ENCODE results near the gene MED27.
A peak's percentile ranks its signal among the peaks of the same experiment; 100 is the strongest.

MED27 gene

GRCh38 chr9:132108728-132109127 is 29.1 kb upstream of the MED27 start:
- Histone ChIP-seq H3K4me1 (ENCODE audit: insufficient read depth, low read length) (no peaks in the 10 kb centered on the region), H3K27me3 (ENCODE audit: control insufficient read depth in 1 of 2, insufficient read depth in 2 of 2, low read length in 2 of 2) (peaks cover 0 to 4% of the 10 kb centered on the region in 2 donors), H3K9me3 (ENCODE audit: low read length) (no peaks in the 10 kb centered on the region), H3K9ac (ENCODE audit: low read length) (no peak overlapping the region), H3K4me3 (ENCODE audit: low read depth in 1 of 2, low read length in 2 of 2) (no peak overlapping the region), H3K27ac (ENCODE audit: low read depth, low read length) (no peak overlapping the region), H3K36me3 (ENCODE audit: insufficient read depth, low read length) (no peaks in the 10 kb centered on the region)

DNA sequence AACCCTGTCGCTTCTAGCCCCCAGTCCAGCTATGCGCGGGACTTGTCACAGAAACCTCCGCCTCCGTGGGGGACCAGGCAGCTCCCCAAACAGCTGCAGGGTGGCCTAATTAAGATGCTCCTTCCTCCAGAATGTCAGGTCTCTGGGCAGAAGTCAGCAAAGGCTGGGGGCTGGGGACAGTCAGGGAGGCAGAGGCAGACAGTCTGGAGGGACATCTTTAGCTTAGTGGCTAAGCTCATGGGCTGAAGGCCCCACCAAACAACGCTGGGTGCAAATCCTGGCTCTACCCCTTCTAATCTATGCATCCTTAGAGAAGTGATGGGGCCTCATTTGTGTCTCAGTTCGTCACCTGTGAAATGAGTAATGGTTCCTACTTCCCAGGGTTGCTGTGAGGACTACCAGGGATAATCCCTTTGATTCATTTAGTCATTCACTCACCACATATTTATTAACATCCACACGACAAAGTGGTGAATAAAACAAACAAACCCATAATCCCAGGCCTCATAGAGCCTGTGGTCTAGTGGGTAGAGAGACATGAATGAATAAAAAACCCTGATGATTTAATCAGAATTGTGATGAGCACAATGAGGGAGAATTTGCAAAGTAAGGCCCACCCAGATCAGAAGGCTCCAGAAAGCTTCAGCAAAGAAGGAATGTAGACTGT is 20.2 kb upstream of the MED27 start:
- Histone ChIP-seq H3K9ac (ENCODE audit: low read length) (no peak overlapping the region), H3K9me3 (ENCODE audit: low read length) (peaks cover 5% of the 10 kb centered on the region), H3K27ac (ENCODE audit: low read depth, low read length) (no peak overlapping the region), H3K4me1 (ENCODE audit: insufficient read depth, low read length) (no peaks in the 10 kb centered on the region), H3K36me3 (ENCODE audit: insufficient read depth, low read length) (no peaks in the 10 kb centered on the region), H3K4me3 (ENCODE audit: low read depth in 1 of 2, low read length in 2 of 2) (no peak overlapping the region), H3K27me3 (ENCODE audit: control insufficient read depth in 1 of 2, insufficient read depth in 2 of 2, low read length in 2 of 2) (no peaks in the 10 kb centered on the region)

- H3K9me3 ChIP-seq (ENCODE audit: low read length): peaks cover 5% of the 10 kb centered on the region
- H3K9ac ChIP-seq (ENCODE audit: low read length): no peak overlapping the region
- H3K4me3 ChIP-seq (ENCODE audit: low read depth in 1 of 2, low read length in 2 of 2): no peak overlapping the region
- no peaks in the 10 kb centered on the region for H3K36me3 ChIP-seq (ENCODE audit: insufficient read depth, low read length)
- H3K4me1 ChIP-seq (ENCODE audit: insufficient read depth, low read length): no peaks in the 10 kb centered on the region
- no peaks in the 10 kb centered on the region for H3K27me3 ChIP-seq (ENCODE audit: control insufficient read depth in 1 of 2, insufficient read depth in 2 of 2, low read length in 2 of 2)
- no peak overlapping the region for H3K27ac ChIP-seq (ENCODE audit: low read depth, low read length)
Measured at GRCh38 chr9:132099167-132099566, 19.5 kb upstream of the MED27 start.

GRCh38 chr9:132094314-132094791 is 14.7 kb upstream of the MED27 start:
- no peak overlapping the region for H3K4me3 ChIP-seq (ENCODE audit: low read depth in 1 of 2, low read length in 2 of 2)
- H3K27me3 ChIP-seq (ENCODE audit: control insufficient read depth in 1 of 2, insufficient read depth in 2 of 2, low read length in 2 of 2): no peaks in the 10 kb centered on the region
- H3K27ac ChIP-seq (ENCODE audit: low read depth, low read length): no peak overlapping the region
- H3K4me1 ChIP-seq (ENCODE audit: insufficient read depth, low read length): no peaks in the 10 kb centered on the region
- H3K9ac ChIP-seq (ENCODE audit: low read length): no peak overlapping the region
- H3K36me3 ChIP-seq (ENCODE audit: insufficient read depth, low read length): no peaks in the 10 kb centered on the region
- H3K9me3 ChIP-seq (ENCODE audit: low read length): no peaks in the 10 kb centered on the region

DNA sequence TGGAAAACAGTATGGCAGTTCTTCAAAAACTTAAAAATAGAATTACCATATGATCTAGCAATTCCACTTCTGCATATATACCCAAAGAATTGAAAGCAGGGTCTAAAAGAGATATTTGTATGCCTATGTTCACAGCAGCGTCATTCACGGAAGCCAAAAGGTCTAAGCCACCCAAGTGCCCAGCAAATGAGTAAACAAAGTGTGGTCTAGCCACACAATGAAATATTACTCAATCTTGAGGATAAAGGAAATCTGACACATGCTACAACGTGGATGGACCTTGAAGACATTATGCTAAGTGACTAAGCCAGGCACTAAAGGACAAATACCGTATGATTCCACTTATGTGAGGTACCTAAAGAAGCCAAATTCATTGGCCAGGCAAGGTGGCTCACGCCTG is 11.1 kb upstream of the MED27 start:
- Histone ChIP-seq H3K27ac (ENCODE audit: low read depth, low read length) (no peak overlapping the region), H3K27me3 (ENCODE audit: control insufficient read depth in 1 of 2, insufficient read depth in 2 of 2, low read length in 2 of 2) (no peaks in the 10 kb centered on the region), H3K9me3 (ENCODE audit: low read length) (no peaks in the 10 kb centered on the region), H3K9ac (ENCODE audit: low read length) (no peak overlapping the region), H3K4me3 (ENCODE audit: low read depth in 1 of 2, low read length in 2 of 2) (no peak overlapping the region), H3K36me3 (ENCODE audit: insufficient read depth, low read length) (no peaks in the 10 kb centered on the region), H3K4me1 (ENCODE audit: insufficient read depth, low read length) (no peaks in the 10 kb centered on the region)

GRCh38 chr9:132087438-132088030 is 7.9 kb upstream of the MED27 start:
- H3K27me3 ChIP-seq (ENCODE audit: control insufficient read depth in 1 of 2, insufficient read depth in 2 of 2, low read length in 2 of 2): no peaks in the 10 kb centered on the region
- H3K4me3 ChIP-seq (ENCODE audit: low read depth in 1 of 2, low read length in 2 of 2): no peak overlapping the region
- no peaks in the 10 kb centered on the region for H3K36me3 ChIP-seq (ENCODE audit: insufficient read depth, low read length)
- no peaks in the 10 kb centered on the region for H3K9me3 ChIP-seq (ENCODE audit: low read length)
- H3K27ac ChIP-seq (ENCODE audit: low read depth, low read length): no peak overlapping the region
- H3K4me1 ChIP-seq (ENCODE audit: insufficient read depth, low read length): no peaks in the 10 kb centered on the region
- no peak overlapping the region for H3K9ac ChIP-seq (ENCODE audit: low read length)

DNA sequence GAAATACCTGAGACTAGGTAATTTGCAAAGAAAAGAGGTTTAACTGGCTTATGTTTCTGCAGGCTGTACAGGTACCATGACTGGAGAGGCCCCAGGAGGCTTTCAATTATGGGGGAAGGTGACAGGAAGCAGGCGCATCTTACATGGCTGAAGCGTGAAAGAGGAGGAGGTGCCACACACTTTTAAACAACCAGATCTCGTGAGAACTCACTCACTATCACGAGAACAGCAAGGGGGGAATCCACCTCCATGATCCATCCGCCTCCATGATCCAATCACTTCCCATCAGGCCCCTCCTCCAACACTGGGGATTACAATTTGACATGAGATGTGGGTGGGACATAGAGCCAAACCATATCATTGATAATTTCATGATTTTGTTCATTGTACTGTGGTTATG is 2.5 kb upstream of the MED27 start:
- no peaks in the 10 kb centered on the region for H3K9me3 ChIP-seq (ENCODE audit: low read length)
- H3K27me3 ChIP-seq (ENCODE audit: control insufficient read depth in 1 of 2, insufficient read depth in 2 of 2, low read length in 2 of 2): no peaks in the 10 kb centered on the region

GRCh38 chr9:132078699-132079356 is 839 bp downstream of the MED27 start:
- Histone ChIP-seq H3K27ac (ENCODE audit: low read depth, low read length) (peak overlapping the region; percentile 59), H3K9me3 (ENCODE audit: low read length) (no peaks in the 10 kb centered on the region), H3K4me3 (ENCODE audit: low read depth in 1 of 2, low read length in 2 of 2) (peak overlapping the region; percentile 67 to 98), H3K27me3 (ENCODE audit: control insufficient read depth in 1 of 2, insufficient read depth in 2 of 2, low read length in 2 of 2) (no peaks in the 10 kb centered on the region), H3K9ac (ENCODE audit: low read length) (peak overlapping the region; percentile 80), H3K36me3 (ENCODE audit: insufficient read depth, low read length) (peaks cover 22% of the 10 kb centered on the region), H3K4me1 (ENCODE audit: insufficient read depth, low read length) (peaks cover 21% of the 10 kb centered on the region)

More for the DNA sequence above, 2.5 kb upstream of the MED27 start:
- H3K27ac ChIP-seq (ENCODE audit: low read depth, low read length): no peak overlapping the region
- no peak overlapping the region for H3K9ac ChIP-seq (ENCODE audit: low read length)
- H3K4me3 ChIP-seq (ENCODE audit: low read depth in 1 of 2, low read length in 2 of 2): no peak overlapping the region
- peaks cover 2% of the 10 kb centered on the region for H3K36me3 ChIP-seq (ENCODE audit: insufficient read depth, low read length)
- H3K4me1 ChIP-seq (ENCODE audit: insufficient read depth, low read length): peaks cover 18% of the 10 kb centered on the region

GRCh38 chr9:132077881-132078698 is 1.6 kb downstream of the MED27 start:
- H3K36me3 ChIP-seq (ENCODE audit: insufficient read depth, low read length): peaks cover 22% of the 10 kb centered on the region
- H3K9ac ChIP-seq (ENCODE audit: low read length): no peak overlapping the region
- no peaks in the 10 kb centered on the region for H3K27me3 ChIP-seq (ENCODE audit: control insufficient read depth in 1 of 2, insufficient read depth in 2 of 2, low read length in 2 of 2)
- H3K4me3 ChIP-seq (ENCODE audit: low read depth in 1 of 2, low read length in 2 of 2): peak overlapping the region in 1 of 2 donors; percentile 98
- H3K4me1 ChIP-seq (ENCODE audit: insufficient read depth, low read length): peaks cover 21% of the 10 kb centered on the region
- no peak overlapping the region for H3K27ac ChIP-seq (ENCODE audit: low read depth, low read length)
- H3K9me3 ChIP-seq (ENCODE audit: low read length): no peaks in the 10 kb centered on the region

GRCh38 chr9:132075853-132076252 is 3.8 kb downstream of the MED27 start:
- Histone ChIP-seq H3K36me3 (ENCODE audit: insufficient read depth, low read length) (peaks cover 29% of the 10 kb centered on the region), H3K9me3 (ENCODE audit: low read length) (no peaks in the 10 kb centered on the region), H3K9ac (ENCODE audit: low read length) (no peak overlapping the region), H3K27ac (ENCODE audit: low read depth, low read length) (no peak overlapping the region), H3K27me3 (ENCODE audit: control insufficient read depth in 1 of 2, insufficient read depth in 2 of 2, low read length in 2 of 2) (no peaks in the 10 kb centered on the region), H3K4me1 (ENCODE audit: insufficient read depth, low read length) (peaks cover 21% of the 10 kb centered on the region), H3K4me3 (ENCODE audit: low read depth in 1 of 2, low read length in 2 of 2) (no peak overlapping the region)

GRCh38 chr9:132074736-132075135 is 4.9 kb downstream of the MED27 start:
- no peak overlapping the region for H3K4me3 ChIP-seq (ENCODE audit: low read depth in 1 of 2, low read length in 2 of 2)
- H3K9me3 ChIP-seq (ENCODE audit: low read length): no peaks in the 10 kb centered on the region
- peaks cover 29% of the 10 kb centered on the region for H3K36me3 ChIP-seq (ENCODE audit: insufficient read depth, low read length)
- no peaks in the 10 kb centered on the region for H3K27me3 ChIP-seq (ENCODE audit: control insufficient read depth in 1 of 2, insufficient read depth in 2 of 2, low read length in 2 of 2)
- no peak overlapping the region for H3K27ac ChIP-seq (ENCODE audit: low read depth, low read length)
- H3K4me1 ChIP-seq (ENCODE audit: insufficient read depth, low read length): peaks cover 21% of the 10 kb centered on the region
- no peak overlapping the region for H3K9ac ChIP-seq (ENCODE audit: low read length)

All from muscle layer of colon (tissue), 2 donors.